Caco-2 (cell line): ENCODE measurements around the gene DRD2. TPM values are rescaled to one million over a fixed set of nuclear protein-coding genes. Genes with fewer than 3 reads are reported as not detected.
A peak's percentile ranks its signal among the peaks of the same experiment; 100 is the strongest.

Source experiments
- BruUV-seq: library from RNA; stranded (reverse); fragments of 400-500 nt; replicated peaks from 2 replicates; lab custom pipeline; 2021; lab: Mats Ljungman, UMichigan
- CTCF ChIA-PET: fragments of 300-600 bp; sonication (Branson Sonifier 250); formaldehyde crosslinking; loops from one replicate; lab custom pipeline; 2022; ENCODE audit warnings: antibody characterized with exemption; lab: Charles Lee
- POLR2A ChIA-PET: fragments of 300-600 bp; sonication (Branson Sonifier 250); formaldehyde crosslinking; loops from one replicate; lab custom pipeline; 2022; ENCODE audit warnings: antibody characterized with exemption; lab: Charles Lee
- DNase-seq, 2 experiments: peaks; one replicate each; pipeline versions ENCODE4 v3.0.0 to v3.0.0-alpha.2; 2020 to 2022
- H3K27me3 ChIP-seq: replicated peaks from 2 replicates; pipeline ENCODE4 v1.6.0; 2011; ENCODE audit warnings: low read length; ENCODE audit not compliant: control insufficient read depth, insufficient read depth
- H3K36me3 ChIP-seq: 2 replicates; pipeline ENCODE4 v1.5.1; 2011; ENCODE audit warnings: low read length; ENCODE audit not compliant: control insufficient read depth, insufficient read depth
- H3K4me1 ChIP-seq: fragments of 250-450 bp; sonication (Bioruptor Pico); 2 replicates; pipeline ENCODE4 v1.5.1; 2020; ENCODE audit warnings: mild to moderate bottlenecking
- H3K4me3 ChIP-seq: 2 replicates; pipeline ENCODE4 v1.5.1; 2011; ENCODE audit warnings: low read depth, mild to moderate bottlenecking, control low read depth, low read length
- H3K9me3 ChIP-seq: fragments of 250-450 bp; sonication (Bioruptor Pico); 2 replicates; pipeline ENCODE4 v1.5.1; 2020; ENCODE audit warnings: mild to moderate bottlenecking, moderate library complexity
- H3K27ac Mint-ChIP-seq: one replicate; pipeline ENCODE4 v1.8.0; 2022; ENCODE audit warnings: mixed read lengths; ENCODE audit not compliant: unreplicated experiment
- H3K27me3 Mint-ChIP-seq: one replicate; pipeline ENCODE4 v1.8.0; 2022; ENCODE audit warnings: mixed read lengths; ENCODE audit not compliant: insufficient read depth, unreplicated experiment
- H3K36me3 Mint-ChIP-seq: one replicate; pipeline ENCODE4 v1.8.0; 2022; ENCODE audit warnings: mild to moderate bottlenecking, mixed read lengths; ENCODE audit not compliant: insufficient read depth, unreplicated experiment
- H3K4me1 Mint-ChIP-seq: one replicate; pipeline ENCODE4 v1.8.0; 2022; ENCODE audit warnings: low read depth, mixed read lengths; ENCODE audit not compliant: unreplicated experiment
- H3K4me3 Mint-ChIP-seq: one replicate; pipeline ENCODE4 v1.8.0; 2022; ENCODE audit warnings: mild to moderate bottlenecking, moderate library complexity, mixed read lengths; ENCODE audit not compliant: unreplicated experiment
- H3K9me3 Mint-ChIP-seq: one replicate; pipeline ENCODE4 v1.8.0; 2022; ENCODE audit warnings: mixed read lengths; ENCODE audit not compliant: unreplicated experiment
- CTCF ChIP-seq, 2 experiments: fragments of 200-600 bp in 1 of 2; IDR thresholded peaks; 1 replicate in 1 of 2; 2 replicates in 1 of 2; pipeline versions ENCODE4 v1.5.1 to v1.8.0; 2011 to 2022; ENCODE audit warnings: antibody characterized with exemption in 1 of 2, control low read depth in 1 of 2, inconsistent platforms in 1 of 2, low read depth in 1 of 2, low read length in 1 of 2, mild to moderate bottlenecking in 1 of 2, moderate library complexity in 1 of 2; ENCODE audit not compliant: insufficient read depth in 1 of 2, severe bottlenecking in 1 of 2, unreplicated experiment in 1 of 2
- intact Hi-C: fragments of 100-400 bp; cut with micrococcal nuclease; formaldehyde crosslinking; loops from one replicate; pipeline ENCODE4 v1.10.0; 2022; ENCODE audit not compliant: unreplicated experiment
- total RNA-seq: library from RNA; stranded (reverse); gene quantifications from 2 replicates; pipeline ENCODE4 v1.2.3, GENCODE V29; 2022

The DRD2 gene
- total RNA-seq, 1 experiment from 2014 or later = 13.9 TPM

GRCh38 chr11:113446938-113447337, 28.3 kb downstream of the DRD2 start:
- intact Hi-C loops = loop anchor here (2.0 kb wide), 1 partner anchor 78 kb away; no protein-coding TSS in a partner anchor
- Mint-ChIP-seq H3K4me3 (no peak overlapping the region), H3K4me1 (peaks cover 22% of the 10 kb centered on the region)

DNA sequence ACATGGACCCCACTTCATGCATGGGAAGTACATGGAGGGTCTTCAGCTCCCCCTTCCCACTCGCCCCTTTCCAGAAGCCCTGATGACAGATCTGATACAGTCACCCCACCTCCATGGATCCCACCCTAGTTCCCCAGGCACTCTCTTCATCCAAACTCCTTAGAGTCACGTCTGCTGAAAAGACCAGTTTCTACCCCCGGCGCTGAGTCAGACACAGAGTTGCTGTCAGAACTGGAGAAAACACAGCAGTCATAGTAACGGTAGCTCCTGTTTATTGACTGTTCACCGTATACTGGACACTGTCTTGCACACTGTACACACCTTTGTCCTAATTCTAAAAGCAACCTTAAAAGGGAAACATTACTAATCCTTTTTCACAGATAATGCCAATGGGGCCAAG, 29.1 kb downstream of the DRD2 start:
- Mint-ChIP-seq H3K4me3 (no peak overlapping the region), H3K27me3 (no peaks in the 10 kb centered on the region), H3K27ac (no peak overlapping the region), H3K9me3 (no peaks in the 10 kb centered on the region), H3K4me1 (peaks cover 22% of the 10 kb centered on the region), H3K36me3 (no peaks in the 10 kb centered on the region)
- TF ChIP-seq CTCF (IDR thresholded peaks at IDR 0.05; ENCODE audit: insufficient read depth in 1 of 2, low read depth in 1 of 2, low read length in 1 of 2, severe bottlenecking in 1 of 2, unreplicated experiment in 1 of 2) = no peak
- BruUV-seq = no TSS peak
- Histone ChIP-seq H3K4me1 (peaks cover 29% of the 10 kb centered on the region), H3K27me3 (no peaks in the 10 kb centered on the region), H3K9me3 (no peaks in the 10 kb centered on the region), H3K36me3 (no peaks in the 10 kb centered on the region), H3K4me3 (no peak overlapping the region)
- no peak for DNase-seq
- ChIA-PET POLR2A (no interaction called here), CTCF (no interaction called here)
- intact Hi-C loops = loop anchor here (2.0 kb wide), 1 partner anchor 79 kb away; no protein-coding TSS in a partner anchor

More at GRCh38 chr11:113446938-113447337, 28.3 kb downstream of the DRD2 start:
- no peaks in the 10 kb centered on the region for H3K27me3 ChIP-seq
- no peak overlapping the region for H3K27ac Mint-ChIP-seq
- H3K27me3 Mint-ChIP-seq = no peaks in the 10 kb centered on the region
- peaks cover 29% of the 10 kb centered on the region for H3K4me1 ChIP-seq
- peak; percentile 46 to 73 for DNase-seq
- no peaks in the 10 kb centered on the region for H3K36me3 Mint-ChIP-seq
- POLR2A ChIA-PET = no interaction called here
- no peaks in the 10 kb centered on the region for H3K36me3 ChIP-seq
- no peaks in the 10 kb centered on the region for H3K9me3 Mint-ChIP-seq
- CTCF ChIA-PET = no interaction called here
- H3K4me3 ChIP-seq = no peak overlapping the region
- no TSS peak for BruUV-seq
- no peak for TF ChIP-seq CTCF (IDR thresholded peaks at IDR 0.05; ENCODE audit: insufficient read depth in 1 of 2, low read depth in 1 of 2, low read length in 1 of 2, severe bottlenecking in 1 of 2, unreplicated experiment in 1 of 2)
- no peaks in the 10 kb centered on the region for H3K9me3 ChIP-seq

DNA sequence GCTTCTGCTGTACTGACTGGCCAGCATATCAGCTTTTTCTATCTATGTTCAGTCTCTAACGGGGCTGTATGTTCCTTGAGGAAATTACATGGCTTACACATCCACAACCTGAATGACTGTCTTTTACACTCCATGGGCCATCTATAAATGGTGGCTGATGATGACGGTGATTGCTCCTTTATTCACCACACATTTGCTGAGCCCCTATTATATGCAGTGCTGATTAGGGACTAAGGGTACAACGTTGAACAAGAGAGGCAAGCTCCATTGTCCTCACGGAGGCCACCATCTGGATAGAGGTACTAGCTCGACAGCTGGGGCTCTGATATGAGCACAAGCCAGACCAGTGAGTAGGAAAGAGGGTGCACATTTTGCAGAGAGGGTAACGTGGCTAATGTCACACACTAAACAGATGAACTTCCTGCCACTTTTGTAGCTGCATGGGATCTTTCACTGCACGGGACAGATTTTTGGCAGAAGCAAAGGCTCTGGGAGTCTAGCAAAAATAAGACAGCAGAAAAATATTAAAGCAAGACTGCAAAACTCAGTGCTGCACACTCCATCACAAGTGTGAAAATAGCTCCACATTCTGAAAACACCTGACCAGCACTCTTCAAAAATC, 30.6 kb downstream of the DRD2 start:
- no peaks in the 10 kb centered on the region for H3K9me3 Mint-ChIP-seq
- intact Hi-C loops = no loop called here
- peaks cover 29% of the 10 kb centered on the region for H3K4me1 ChIP-seq
- ChIA-PET CTCF (no interaction called here), POLR2A (no interaction called here)
- no peak overlapping the region for H3K27ac Mint-ChIP-seq
- no peak overlapping the region for H3K4me3 ChIP-seq
- no peaks in the 10 kb centered on the region for H3K9me3 ChIP-seq
- DNase-seq = no peak
- H3K4me1 Mint-ChIP-seq = peaks cover 22% of the 10 kb centered on the region
- TF ChIP-seq CTCF (IDR thresholded peaks at IDR 0.05; ENCODE audit: insufficient read depth in 1 of 2, low read depth in 1 of 2, low read length in 1 of 2, severe bottlenecking in 1 of 2, unreplicated experiment in 1 of 2) = no peak
- no peaks in the 10 kb centered on the region for H3K36me3 ChIP-seq
- no peaks in the 10 kb centered on the region for H3K27me3 ChIP-seq
- BruUV-seq = no TSS peak
- no peaks in the 10 kb centered on the region for H3K36me3 Mint-ChIP-seq
- H3K4me3 Mint-ChIP-seq = no peak overlapping the region
- H3K27me3 Mint-ChIP-seq = no peaks in the 10 kb centered on the region
